D341Med (cell line): ENCODE measurements around the gene RABAC1.
"Not testable (repeated sequence)": the region's sequence is repeated elsewhere in the genome, so short reads cannot be mapped to it uniquely, and the experiment has no call there.

Experiments
- DNase-seq: peaks from one replicate; pipeline ENCODE4 v3.0.0; 2012; ENCODE audit warnings: low spot score

The RABAC1 gene

DNA sequence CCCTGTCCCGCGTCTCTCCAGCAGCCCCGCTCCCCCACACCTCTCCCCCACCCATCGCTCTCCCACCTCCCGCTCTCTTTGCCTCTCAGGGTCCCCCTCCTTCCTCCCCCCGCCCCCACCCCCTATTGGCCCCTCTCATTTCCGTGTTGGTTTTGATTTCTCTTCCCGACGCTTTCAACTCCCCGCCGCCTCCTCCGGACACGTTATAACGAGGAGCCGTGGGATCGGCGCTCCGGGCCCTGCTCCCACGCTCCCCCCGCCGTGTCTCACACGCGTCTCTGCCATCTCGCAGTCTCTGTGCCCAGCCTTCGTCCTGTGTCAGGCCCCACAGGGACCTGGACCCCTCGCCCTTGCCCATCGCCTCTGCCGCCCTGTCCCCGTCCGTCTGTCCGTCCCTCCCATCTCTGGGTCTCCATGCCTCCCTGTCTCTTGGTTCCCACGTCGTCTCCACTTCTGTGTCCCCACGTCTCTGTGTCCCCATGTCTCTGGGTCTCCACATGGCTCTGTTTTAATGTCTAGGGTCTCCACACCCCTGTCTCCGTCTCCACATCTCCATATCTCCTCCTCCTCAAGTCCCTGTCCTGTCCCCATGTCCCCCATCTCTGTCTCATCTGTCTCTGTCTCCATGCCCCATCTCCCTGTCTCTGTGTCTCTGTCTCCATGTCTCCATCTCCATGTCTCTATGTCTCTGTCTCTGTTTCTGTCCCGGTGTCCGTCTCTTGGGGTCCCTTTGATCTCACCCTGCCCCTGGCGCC is 43.9 kb downstream of the RABAC1 start:
- DNase-seq: no peak

DNA sequence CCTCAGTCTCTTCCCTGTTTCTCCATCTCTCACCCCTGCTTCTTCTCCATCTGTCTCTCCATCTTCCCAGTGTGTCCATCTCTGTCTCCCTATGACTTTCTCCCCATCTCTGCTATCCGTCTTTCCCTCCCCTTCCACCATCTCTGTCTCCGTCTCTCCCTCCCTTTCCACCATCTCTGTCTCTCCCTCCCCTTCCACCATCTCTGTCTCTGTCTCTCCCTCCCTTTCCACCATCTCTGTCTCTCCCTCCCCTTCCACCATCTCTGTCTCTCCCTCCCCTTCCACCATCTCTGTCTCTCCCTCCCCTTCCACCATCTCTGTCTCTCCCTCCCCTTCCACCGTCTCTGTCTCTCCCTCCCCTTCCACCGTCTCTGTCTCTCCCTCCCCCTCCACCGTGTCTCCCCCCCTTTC is 44.7 kb downstream of the RABAC1 start:
- DNase-seq: not testable (repeated sequence)

DNA sequence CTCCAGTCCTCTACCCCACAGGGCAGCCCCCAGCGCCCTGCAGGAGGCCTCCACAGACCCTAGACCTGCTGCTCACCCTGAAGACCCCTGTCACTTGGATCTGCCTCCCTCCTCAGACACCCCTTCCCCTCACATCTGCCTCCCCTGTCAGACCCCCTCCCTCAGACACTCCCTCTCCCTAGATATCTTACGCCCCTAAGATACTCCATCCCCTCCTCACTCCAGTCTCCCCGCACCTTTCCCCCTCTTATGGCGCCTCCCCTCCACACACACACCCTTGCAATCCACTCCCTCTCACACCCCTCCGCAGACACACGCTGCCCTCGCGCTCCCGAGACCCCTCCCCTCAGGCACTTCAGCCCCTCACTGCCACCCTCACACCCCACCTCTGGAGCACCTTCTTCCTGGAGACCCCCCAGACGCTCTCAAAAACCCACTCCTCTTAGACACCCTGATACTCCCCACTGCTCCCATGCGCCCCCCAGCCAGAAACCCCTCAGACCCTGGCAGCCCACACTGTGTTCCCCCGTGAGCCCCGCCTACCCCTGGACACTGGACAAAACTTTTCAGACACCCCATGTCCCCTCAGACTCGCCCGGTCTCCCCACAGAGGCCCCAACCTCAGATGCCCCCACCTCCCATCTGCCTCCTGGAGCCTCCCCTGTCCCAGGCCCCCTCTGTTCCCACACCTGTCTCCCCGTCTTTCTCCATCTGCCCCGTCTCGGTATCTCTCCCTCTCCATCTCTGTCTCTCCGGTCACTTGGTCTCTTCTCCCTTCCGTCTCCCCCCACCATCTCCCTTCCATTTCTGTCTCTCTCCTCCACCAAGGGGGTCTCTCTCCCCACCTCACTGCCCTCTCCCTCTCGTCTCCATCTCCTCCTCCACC is 45.3 kb downstream of the RABAC1 start:
- DNase-seq: no peak

DNA sequence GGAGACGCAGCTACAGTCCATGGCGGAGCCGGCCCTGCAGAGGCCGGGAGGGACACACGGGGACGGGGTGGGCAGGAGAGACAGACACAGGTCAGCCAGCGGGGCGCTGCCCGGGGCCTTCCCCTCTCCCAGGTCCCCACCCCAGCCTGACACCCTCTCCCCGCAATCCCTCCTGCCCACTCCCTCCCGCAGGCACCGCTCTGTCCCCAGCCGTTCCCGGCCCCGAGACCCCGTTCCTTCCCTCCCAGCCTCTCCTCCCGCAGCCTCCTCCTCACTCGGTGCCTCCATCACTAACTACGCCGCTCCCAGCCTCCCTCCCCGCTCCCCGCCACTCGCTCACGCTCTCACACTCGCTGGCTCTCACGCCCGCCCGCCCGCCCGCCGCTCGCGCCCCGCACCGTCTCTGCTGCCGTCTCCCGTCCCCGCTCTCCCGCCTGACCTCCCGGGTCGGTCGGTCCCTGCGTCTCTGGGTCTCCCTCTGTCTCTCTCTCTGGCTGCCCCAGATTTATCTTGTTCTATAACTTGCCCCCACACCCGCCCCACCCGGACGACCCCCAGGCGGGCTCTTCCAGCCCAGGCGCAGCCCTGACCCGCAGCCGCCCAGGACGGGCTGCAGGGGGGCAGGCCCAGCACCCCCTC is 46.1 kb downstream of the RABAC1 start:
- DNase-seq: peak; percentile 60

DNA sequence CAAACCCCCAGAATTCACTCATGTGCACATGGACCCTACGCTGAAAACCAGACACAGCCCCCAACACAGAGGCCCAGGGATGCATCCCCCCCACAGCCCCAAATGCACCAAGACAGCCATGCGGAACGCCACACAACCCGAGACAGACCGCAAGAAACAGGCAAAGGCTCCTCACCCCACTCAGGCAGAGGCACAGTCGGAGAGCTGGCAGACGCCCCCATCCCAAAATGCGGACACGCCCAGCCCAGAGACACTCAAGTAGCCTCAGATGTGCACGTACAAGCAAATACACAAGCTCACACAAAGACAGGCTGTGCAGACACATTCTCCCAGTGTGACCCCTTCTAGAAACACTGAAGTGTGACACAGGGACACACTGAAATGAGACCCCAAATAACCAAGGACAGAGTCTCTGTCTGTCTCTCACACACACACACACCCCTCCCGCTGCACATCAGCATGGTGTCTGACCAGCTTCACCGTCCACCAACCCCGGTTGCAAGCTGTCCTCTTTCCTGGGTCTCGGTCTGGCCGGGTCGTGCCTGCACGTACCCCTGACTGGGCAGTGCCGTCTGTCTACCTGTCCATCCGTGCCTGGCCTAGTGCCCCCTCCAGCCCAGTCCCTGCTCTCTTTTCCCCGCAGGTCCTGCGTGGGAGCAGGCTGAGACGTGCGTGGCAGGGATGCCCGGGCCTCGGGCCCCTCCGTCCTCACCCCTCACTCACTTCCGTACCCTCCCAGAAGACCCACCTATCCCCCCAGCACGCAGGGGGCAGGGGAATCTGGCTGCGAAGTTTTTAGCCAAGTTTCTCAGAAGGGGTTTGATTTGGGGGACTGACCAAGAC is 47.0 kb downstream of the RABAC1 start:
- DNase-seq: no peak

DNA sequence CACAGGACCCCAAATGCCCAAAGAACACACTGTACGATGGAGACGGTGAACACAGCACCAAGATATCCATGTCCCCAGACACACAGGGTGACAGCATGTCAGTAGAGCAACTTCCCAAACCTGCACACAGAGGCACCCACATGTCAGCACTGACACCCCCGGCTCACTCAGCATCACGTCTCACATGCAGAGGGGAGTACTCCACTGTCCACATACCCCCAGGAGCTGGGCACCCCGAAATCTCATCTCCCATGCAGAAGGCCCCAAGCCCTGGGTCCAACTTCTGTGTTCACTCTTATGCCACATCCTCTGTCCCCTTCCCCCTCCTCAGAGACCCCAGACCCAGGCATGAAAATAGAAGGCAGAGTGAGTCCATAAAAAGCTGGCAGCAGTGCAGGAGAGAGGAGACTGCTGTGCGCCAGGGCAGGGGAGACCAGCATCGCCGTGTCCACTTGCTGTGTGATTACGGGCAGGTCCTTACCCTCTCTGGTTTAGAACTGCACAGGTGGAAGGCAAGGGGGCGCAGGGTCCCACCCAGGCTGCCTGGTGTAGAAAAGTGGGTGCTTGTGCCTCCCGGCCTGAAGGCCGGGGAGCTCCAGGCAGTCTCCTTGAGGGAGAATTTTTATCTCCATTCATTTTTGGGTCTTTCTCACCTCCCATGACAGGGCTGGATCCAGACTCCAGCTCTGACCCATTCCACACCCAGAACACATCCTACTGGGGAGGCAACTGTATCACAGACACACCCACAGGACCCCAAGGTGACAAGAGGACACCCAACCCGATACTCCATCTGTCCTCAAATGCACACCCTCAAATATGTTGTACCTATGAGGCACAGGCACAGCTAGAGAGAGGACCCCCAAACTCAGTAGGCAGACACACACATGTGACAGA is 47.9 kb downstream of the RABAC1 start:
- DNase-seq: no peak

DNA sequence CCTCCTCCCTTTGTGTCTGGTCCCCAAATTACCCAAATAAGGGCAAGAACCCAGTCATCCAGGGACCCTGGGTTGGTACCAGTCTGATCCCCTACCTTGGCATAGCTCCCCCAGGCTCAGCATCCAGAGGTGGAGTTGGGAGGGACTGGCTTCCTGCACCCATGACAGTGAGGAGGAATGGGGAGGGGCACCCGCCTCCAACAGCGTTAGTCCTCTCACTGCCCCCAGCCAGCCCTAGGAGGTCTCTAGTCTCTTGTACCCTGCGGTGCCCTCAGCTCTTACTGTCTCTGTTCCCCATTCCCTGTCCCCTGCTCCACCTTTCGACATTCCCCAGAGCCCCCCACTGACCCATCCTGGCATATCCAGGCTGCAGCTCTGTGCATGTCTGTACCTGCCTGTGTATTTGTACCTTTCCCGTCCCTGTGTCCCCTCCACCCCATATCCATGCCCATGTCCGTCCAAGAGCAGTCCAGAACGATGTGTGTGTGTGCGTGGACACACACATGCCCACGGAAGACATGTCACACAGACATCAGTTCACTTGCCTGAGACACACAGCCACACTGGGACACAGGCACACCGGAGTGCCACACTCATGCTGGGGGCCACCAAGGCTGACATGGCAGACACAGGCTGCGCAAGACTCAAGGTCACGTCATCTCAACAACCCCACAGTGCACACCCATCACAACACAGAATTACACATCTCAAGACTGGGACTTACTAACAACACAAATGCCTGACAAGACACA is 48.7 kb downstream of the RABAC1 start:
- DNase-seq: no peak

DNA sequence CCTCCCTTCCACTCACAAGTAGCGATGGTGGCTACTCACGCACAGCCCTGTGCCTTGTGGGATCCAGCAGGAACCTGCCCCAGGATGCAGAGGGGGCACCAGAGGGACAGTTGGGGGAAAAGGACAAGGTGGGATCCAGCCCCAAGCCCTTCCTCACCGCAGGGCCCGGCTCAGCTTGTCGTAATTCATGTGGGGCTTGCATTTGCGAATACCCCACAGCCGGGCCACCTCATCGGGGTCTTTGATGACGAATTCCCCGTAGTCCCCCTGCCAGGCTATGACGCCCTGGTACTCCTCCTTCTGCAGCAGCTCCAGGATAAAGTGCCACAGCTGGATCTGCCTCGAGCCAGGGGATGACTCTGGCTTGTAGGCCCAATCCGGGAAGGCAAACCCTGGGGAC is 49.4 kb downstream of the RABAC1 start:
- DNase-seq: no peak

DNA sequence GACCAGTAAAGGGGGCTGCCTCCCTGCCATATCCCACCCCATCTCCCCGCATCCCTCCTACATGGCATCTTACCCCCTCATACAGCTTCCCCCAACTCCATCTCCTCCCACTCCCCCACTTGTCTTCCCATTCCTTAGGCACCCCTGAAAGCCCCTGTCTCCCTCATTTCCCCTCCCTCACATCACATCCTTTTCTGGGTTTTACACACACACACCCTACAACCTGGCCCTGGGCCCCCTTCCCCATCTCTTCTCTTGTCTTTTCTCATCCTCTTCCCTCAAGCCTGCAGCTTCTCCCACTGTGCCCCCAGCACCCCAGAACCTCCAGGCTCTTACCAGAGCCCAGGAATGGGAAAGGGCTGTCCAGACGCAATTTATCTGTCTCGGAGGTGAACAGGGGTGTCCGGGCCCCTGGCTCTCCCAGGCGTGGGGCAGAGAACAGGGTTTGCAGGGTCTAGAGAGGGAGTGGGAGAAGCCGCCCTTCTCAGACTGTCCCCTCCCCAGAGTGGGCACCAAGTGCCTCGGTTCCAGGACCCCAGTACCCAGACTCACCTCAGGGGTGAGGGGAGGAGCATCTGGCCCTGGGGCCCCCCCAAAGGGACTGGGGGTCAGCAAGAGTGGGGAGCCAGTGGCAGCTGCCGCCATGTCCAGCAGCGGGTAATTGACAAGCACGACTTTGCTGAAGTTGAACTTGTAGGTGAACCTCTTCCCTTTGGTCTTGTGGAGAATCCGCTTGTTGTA is 50.2 kb downstream of the RABAC1 start:
- DNase-seq: no peak

DNA sequence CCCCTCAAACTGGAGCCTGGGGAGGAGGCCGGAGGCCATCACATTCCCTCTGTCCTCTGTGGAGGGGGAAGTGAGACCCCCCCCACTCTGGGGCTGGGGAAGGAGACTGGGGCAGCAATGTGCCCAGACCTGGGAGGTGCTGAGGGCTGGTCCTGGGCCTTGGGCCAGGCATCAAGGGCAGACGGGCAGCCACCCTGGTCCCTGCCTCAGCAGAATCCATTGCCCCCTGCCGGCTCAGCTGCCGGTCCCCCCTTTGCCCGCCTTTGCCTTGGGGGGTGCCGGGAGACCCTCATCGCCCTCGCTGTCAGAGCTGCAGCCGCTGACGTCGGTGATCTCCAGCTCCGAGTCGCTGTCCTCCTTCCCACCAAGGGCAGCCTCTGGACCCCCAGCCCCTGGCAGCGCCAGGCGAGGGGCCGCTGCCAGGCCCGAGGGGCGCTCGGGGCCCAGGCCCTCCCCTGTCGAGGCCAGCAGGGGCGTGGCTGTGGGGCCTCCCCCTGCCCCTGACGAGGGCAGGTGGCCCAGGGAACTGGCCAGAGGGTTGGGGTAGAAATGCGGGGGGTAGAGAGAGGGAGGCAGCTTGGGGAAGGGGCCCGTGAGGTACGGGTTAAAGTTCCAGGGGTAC is 51.0 kb downstream of the RABAC1 start:
- no peak for DNase-seq

DNA sequence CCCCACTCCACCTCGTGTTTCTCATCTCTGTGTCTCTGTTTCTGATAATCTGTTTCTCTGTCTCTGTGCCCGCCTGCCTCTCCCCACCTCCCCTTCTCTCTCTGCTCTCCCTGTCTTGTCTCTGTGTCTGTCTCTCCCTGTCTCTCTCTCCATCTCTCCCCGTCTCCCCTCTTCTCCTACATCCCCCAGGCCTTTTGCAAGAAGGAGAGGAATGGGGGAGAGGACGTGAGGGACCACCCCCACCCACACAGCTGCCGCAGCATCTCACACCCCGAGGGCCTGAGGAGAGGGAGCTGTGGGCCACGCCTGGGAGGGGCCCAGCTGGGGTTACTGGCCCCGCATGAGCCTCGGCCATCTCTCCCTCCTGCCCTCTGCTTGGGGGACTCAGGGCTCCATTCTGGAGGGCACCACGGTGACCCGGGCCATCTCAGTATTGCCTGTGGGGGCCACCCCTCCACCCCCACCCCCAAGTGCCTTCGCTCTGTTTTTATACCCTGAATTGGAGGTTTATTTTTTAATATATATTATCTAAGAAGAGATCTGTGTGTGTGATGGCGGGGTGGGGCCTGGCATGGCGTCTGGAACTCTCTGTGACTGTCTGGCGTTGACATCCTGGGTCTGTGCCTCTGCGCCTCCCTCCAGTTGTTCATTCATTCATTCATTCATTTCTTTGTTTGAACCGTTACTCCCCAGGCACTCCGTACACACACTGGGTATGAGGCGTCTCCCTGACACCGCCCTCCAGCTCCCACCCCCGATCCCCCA is 52.0 kb downstream of the RABAC1 start:
- no peak for DNase-seq
